ENCODE data around the gene TNFSF9. TPM values are rescaled to one million over a fixed set of nuclear protein-coding genes. Genes with fewer than 3 reads are reported as not detected.

Gene TNFSF9
- total RNA-seq, 1 donor from 2014 or later: 3.0 TPM

- H3K4me3 Mint-ChIP-seq (ENCODE audit: unreplicated experiment): no peak overlapping the region
- H3K27me3 Mint-ChIP-seq (ENCODE audit: unreplicated experiment): peaks cover 7% of the 10 kb centered on the region
- no peaks in the 10 kb centered on the region for H3K4me1 Mint-ChIP-seq (ENCODE audit: unreplicated experiment)
- H3K9me3 Mint-ChIP-seq (ENCODE audit: unreplicated experiment): no peaks in the 10 kb centered on the region
- TF ChIP-seq CTCF (IDR thresholded peaks at IDR 0.05; ENCODE audit: unreplicated experiment): no peak
- DNase-seq (ENCODE audit: low spot score): no peak
- no peaks in the 10 kb centered on the region for H3K36me3 Mint-ChIP-seq (ENCODE audit: low read depth, unreplicated experiment)
- H3K27ac Mint-ChIP-seq (ENCODE audit: unreplicated experiment): no peak overlapping the region
Measured at GRCh38 chr19:6491802-6492592, 38.8 kb upstream of the TNFSF9 start.

- Mint-ChIP-seq H3K9me3 (ENCODE audit: unreplicated experiment) (no peaks in the 10 kb centered on the region), H3K27me3 (ENCODE audit: unreplicated experiment) (peaks cover 8% of the 10 kb centered on the region), H3K27ac (ENCODE audit: unreplicated experiment) (no peak overlapping the region), H3K36me3 (ENCODE audit: low read depth, unreplicated experiment) (no peaks in the 10 kb centered on the region), H3K4me3 (ENCODE audit: unreplicated experiment) (no peak overlapping the region), H3K4me1 (ENCODE audit: unreplicated experiment) (no peaks in the 10 kb centered on the region)
- DNase-seq (ENCODE audit: low spot score): no peak
- TF ChIP-seq CTCF (IDR thresholded peaks at IDR 0.05; ENCODE audit: unreplicated experiment): no peak
Measured at GRCh38 chr19:6494438-6495036, 36.3 kb upstream of the TNFSF9 start.

- no peaks in the 10 kb centered on the region for H3K9me3 Mint-ChIP-seq (ENCODE audit: unreplicated experiment)
- H3K4me3 Mint-ChIP-seq (ENCODE audit: unreplicated experiment): no peak overlapping the region
- TF ChIP-seq CTCF (IDR thresholded peaks at IDR 0.05; ENCODE audit: unreplicated experiment): no peak
- H3K4me1 Mint-ChIP-seq (ENCODE audit: unreplicated experiment): no peaks in the 10 kb centered on the region
- H3K27ac Mint-ChIP-seq (ENCODE audit: unreplicated experiment): no peak overlapping the region
- peaks cover 14% of the 10 kb centered on the region for H3K27me3 Mint-ChIP-seq (ENCODE audit: unreplicated experiment)
- no peak for DNase-seq (ENCODE audit: low spot score)
- no peaks in the 10 kb centered on the region for H3K36me3 Mint-ChIP-seq (ENCODE audit: low read depth, unreplicated experiment)
Measured at GRCh38 chr19:6495947-6496346, 34.9 kb upstream of the TNFSF9 start.

- Mint-ChIP-seq H3K36me3 (ENCODE audit: low read depth, unreplicated experiment) (no peaks in the 10 kb centered on the region), H3K4me3 (ENCODE audit: unreplicated experiment) (no peak overlapping the region), H3K27me3 (ENCODE audit: unreplicated experiment) (peaks cover 20% of the 10 kb centered on the region), H3K27ac (ENCODE audit: unreplicated experiment) (no peak overlapping the region), H3K4me1 (ENCODE audit: unreplicated experiment) (peaks cover 6% of the 10 kb centered on the region), H3K9me3 (ENCODE audit: unreplicated experiment) (no peaks in the 10 kb centered on the region)
- no peak for TF ChIP-seq CTCF (IDR thresholded peaks at IDR 0.05; ENCODE audit: unreplicated experiment)
- no peak for DNase-seq (ENCODE audit: low spot score)
Measured at GRCh38 chr19:6498294-6499036, 32.4 kb upstream of the TNFSF9 start.

Measured in endothelial cell (in vitro differentiated cells).